ENCODE measurements around the gene OLFML1.

OLFML1 gene

DNA sequence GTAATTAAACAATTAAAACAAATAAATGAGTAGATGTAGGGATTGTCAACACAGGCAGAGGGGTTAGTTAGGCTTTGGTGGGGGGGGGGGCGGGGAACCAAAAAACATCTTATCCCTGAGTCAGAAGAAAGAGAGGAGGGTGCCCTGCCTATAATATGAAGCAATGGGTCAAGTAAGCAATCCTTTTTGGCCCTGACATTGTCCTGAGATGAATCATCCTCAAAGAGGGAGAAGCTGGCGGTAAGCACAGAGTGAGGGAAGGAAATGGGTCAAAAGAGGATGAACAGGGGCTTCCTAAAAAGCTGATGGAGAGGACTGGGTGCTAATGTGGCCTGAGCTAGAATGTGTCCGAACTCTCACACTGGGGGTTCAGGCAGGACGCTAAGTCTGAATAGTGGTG is 4.7 kb downstream of the OLFML1 start (continued):
- TF ChIP-seq, protein P1, sequence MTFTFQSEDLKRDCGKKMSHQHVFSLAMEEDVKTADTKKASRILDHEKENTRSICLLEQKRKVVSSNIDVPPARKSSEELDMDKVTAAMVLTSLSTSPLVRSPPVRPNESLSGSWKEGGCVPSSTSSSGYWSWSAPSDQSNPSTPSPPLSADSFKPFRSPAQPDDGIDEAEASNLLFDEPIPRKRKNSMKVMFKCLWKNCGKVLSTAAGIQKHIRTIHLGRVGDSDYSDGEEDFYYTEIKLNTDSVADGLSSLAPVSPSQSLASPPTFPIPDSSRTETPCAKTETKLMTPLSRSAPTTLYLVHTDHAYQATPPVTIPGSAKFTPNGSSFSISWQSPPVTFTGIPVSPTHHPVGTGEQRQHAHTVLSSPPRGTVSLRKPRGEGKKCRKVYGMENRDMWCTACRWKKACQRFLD (tag by site-specific recombination; IDR thresholded peaks at IDR 0.05), result no peak
- TF ChIP-seq, protein P2, sequence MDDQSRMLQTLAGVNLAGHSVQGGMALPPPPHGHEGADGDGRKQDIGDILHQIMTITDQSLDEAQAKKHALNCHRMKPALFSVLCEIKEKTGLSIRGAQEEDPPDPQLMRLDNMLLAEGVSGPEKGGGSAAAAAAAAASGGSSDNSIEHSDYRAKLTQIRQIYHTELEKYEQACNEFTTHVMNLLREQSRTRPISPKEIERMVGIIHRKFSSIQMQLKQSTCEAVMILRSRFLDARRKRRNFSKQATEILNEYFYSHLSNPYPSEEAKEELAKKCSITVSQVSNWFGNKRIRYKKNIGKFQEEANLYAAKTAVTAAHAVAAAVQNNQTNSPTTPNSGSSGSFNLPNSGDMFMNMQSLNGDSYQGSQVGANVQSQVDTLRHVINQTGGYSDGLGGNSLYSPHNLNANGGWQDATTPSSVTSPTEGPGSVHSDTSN (CRISPR knock-in tag; IDR thresholded peaks at IDR 0.05), result no peak
- TF ChIP-seq ZNF239 (tag by site-specific recombination; IDR thresholded peaks at IDR 0.05) (no peak), ZNF521 (tag by site-specific recombination; IDR thresholded peaks at IDR 0.05) (no peak), ZNF248 (tag by site-specific recombination; IDR thresholded peaks at IDR 0.05) (no peak), ZNF341 (tag by site-specific recombination; IDR thresholded peaks at IDR 0.05; ENCODE audit: low read depth) (no peak), ZNF433 (tag by site-specific recombination; IDR thresholded peaks at IDR 0.05; ENCODE audit: low read depth) (no peak), ZNF660 (tag by site-specific recombination; IDR thresholded peaks at IDR 0.05) (no peak)
- TF ChIP-seq, protein P3, sequence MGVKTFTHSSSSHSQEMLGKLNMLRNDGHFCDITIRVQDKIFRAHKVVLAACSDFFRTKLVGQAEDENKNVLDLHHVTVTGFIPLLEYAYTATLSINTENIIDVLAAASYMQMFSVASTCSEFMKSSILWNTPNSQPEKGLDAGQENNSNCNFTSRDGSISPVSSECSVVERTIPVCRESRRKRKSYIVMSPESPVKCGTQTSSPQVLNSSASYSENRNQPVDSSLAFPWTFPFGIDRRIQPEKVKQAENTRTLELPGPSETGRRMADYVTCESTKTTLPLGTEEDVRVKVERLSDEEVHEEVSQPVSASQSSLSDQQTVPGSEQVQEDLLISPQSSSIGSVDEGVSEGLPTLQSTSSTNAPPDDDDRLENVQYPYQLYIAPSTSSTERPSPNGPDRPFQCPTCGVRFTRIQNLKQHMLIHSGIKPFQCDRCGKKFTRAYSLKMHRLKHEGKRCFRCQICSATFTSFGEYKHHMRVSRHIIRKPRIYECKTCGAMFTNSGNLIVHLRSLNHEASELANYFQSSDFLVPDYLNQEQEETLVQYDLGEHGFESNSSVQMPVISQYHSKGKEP (tag by site-specific recombination; IDR thresholded peaks at IDR 0.05), result no peak

DNA sequence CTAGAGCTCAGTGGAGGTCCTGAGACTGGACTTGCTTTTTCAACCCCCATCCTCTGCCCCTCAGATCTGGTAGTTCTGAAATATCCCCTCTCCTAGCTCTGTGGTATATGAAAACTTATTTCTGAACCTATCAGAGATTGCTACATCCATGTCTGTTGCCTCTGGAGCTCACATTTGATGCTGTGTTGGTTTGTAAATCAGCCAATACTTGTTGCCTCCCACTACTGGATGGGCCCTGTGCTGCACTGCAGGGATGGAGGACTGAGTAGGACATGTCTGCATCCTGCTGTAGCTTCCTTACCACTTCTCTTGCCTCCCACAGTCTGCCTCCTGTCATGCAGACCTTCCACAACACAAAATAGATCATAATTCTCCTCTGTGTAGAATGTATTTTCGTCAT is 5.2 kb downstream of the OLFML1 start:
- CTCF ChIA-PET, result interaction anchor here (0.6 to 1.0 kb wide), 2 partner anchors 20 to 36 kb away, joined by 3 read pairs; no protein-coding TSS in a partner anchor
- no peaks in the 10 kb centered on the region for H3K4me1 ChIP-seq (ENCODE audit: control insufficient read depth, insufficient read depth, low read length)
- no peaks in the 10 kb centered on the region for H3K9me3 ChIP-seq (ENCODE audit: control insufficient read depth, insufficient read depth, low read depth, low read length)
- H3K36me3 ChIP-seq (ENCODE audit: control insufficient read depth in 2 of 2, insufficient read depth in 1 of 2, low read length in 2 of 2), result no peaks in the 10 kb centered on the region
- TF ChIP-seq ZNF404 (tag by site-specific recombination; IDR thresholded peaks at IDR 0.05) (no peak), ZNF292 (tag by site-specific recombination; IDR thresholded peaks at IDR 0.05; ENCODE audit: borderline replicate concordance, low read depth) (no peak), KLF8 (tag by site-specific recombination; IDR thresholded peaks at IDR 0.05) (no peak), IKZF3 (tag by site-specific recombination; IDR thresholded peaks at IDR 0.05) (no peak), ZNF549 (tag by site-specific recombination; IDR thresholded peaks at IDR 0.05) (no peak), ZNF521 (tag by site-specific recombination; IDR thresholded peaks at IDR 0.05) (no peak), HOXA7 (CRISPR knock-in tag; IDR thresholded peaks at IDR 0.05; ENCODE audit: borderline replicate concordance) (no peak), ZSCAN30 (tag by site-specific recombination; IDR thresholded peaks at IDR 0.05) (no peak), ZNF473 (tag by site-specific recombination; IDR thresholded peaks at IDR 0.05) (no peak), BCL11B (tag by site-specific recombination; IDR thresholded peaks at IDR 0.05; ENCODE audit: low read depth) (no peak), ZNF544 (tag by site-specific recombination; IDR thresholded peaks at IDR 0.05) (no peak), GLIS2 (tag by site-specific recombination; IDR thresholded peaks at IDR 0.05) (no peak), ZNF624 (tag by site-specific recombination; IDR thresholded peaks at IDR 0.05) (no peak), ZFP37 (tag by site-specific recombination; IDR thresholded peaks at IDR 0.05) (no peak), ZNF223 (tag by site-specific recombination; IDR thresholded peaks at IDR 0.05) (no peak), ZNF341 (tag by site-specific recombination; IDR thresholded peaks at IDR 0.05; ENCODE audit: low read depth) (no peak)
- TF ChIP-seq, protein P4, sequence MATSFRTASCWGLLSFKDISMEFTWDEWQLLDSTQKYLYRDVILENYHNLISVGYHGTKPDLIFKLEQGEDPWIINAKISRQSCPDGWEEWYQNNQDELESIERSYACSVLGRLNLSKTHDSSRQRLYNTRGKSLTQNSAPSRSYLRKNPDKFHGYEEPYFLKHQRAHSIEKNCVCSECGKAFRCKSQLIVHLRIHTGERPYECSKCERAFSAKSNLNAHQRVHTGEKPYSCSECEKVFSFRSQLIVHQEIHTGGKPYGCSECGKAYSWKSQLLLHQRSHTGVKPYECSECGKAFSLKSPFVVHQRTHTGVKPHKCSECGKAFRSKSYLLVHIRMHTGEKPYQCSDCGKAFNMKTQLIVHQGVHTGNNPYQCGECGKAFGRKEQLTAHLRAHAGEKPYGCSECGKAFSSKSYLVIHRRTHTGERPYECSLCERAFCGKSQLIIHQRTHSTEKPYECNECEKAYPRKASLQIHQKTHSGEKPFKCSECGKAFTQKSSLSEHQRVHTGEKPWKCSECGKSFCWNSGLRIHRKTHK (tag by site-specific recombination; IDR thresholded peaks at IDR 0.05), result no peak
- TF ChIP-seq, protein P5, sequence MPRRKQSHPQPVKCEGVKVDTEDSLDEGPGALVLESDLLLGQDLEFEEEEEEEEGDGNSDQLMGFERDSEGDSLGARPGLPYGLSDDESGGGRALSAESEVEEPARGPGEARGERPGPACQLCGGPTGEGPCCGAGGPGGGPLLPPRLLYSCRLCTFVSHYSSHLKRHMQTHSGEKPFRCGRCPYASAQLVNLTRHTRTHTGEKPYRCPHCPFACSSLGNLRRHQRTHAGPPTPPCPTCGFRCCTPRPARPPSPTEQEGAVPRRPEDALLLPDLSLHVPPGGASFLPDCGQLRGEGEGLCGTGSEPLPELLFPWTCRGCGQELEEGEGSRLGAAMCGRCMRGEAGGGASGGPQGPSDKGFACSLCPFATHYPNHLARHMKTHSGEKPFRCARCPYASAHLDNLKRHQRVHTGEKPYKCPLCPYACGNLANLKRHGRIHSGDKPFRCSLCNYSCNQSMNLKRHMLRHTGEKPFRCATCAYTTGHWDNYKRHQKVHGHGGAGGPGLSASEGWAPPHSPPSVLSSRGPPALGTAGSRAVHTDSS (tag by site-specific recombination; IDR thresholded peaks at IDR 0.05), result no peak
- TF ChIP-seq, protein P6, sequence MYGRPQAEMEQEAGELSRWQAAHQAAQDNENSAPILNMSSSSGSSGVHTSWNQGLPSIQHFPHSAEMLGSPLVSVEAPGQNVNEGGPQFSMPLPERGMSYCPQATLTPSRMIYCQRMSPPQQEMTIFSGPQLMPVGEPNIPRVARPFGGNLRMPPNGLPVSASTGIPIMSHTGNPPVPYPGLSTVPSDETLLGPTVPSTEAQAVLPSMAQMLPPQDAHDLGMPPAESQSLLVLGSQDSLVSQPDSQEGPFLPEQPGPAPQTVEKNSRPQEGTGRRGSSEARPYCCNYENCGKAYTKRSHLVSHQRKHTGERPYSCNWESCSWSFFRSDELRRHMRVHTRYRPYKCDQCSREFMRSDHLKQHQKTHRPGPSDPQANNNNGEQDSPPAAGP (tag by site-specific recombination; IDR thresholded peaks at IDR 0.05), result no peak
- H3K27ac ChIP-seq (ENCODE audit: extremely low read depth, low read depth, low read length), result no peak overlapping the region
- POLR2A ChIA-PET, result no interaction called here
- no peak overlapping the region for H3K4me3 ChIP-seq (ENCODE audit: low read depth, low read length)

All from HEK293 (cell line).